DMS153 treated with DMSO at 0.1 percent for 48 hours (cell line): ENCODE measurements around the gene ABCA8.
"Not testable (repeated sequence)": the region's sequence is repeated elsewhere in the genome, so short reads cannot be mapped to it uniquely, and the experiment has no call there.

ENCODE experiments used
- DNase-seq: peaks from one replicate; lab custom pipeline; 2025; ENCODE audit not compliant: unreplicated experiment; lab: John Stamatoyannopoulos, UW

Gene ABCA8

GRCh38 chr17:68943812-68944182 is 11.4 kb downstream of the ABCA8 start:
- DNase-seq = not testable (repeated sequence)

- no peak for DNase-seq
Observed at GRCh38 chr17:68943123-68943811, 11.9 kb downstream of the ABCA8 start.

GRCh38 chr17:68942389-68942788 is 12.8 kb downstream of the ABCA8 start:
- no peak for DNase-seq

- no peak for DNase-seq
Observed at GRCh38 chr17:68941761-68942160, 13.4 kb downstream of the ABCA8 start.

- DNase-seq = no peak
Observed at GRCh38 chr17:68939195-68939594, 16.0 kb downstream of the ABCA8 start.

- DNase-seq = no peak
Observed at GRCh38 chr17:68937890-68938514, 17.2 kb downstream of the ABCA8 start.

DNA sequence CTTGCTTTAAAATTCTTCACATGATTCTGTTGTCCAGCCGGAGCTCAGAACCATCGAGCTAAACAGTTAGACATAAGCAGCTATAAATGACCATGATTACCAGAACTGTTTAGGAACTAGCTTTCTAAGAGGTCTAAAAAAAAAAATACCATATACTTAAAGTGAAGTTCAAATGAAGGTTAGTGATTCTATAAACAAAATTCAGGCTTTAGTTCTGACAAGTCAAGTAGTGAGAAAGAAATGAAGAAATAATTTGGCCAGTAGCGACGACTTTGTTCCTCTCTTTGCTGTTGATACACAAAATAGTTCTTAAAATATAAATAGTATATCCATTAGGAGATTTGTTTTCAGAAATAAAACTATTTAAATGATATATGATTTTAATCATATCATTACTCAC is 27.7 kb downstream of the ABCA8 start:
- no peak for DNase-seq

DNA sequence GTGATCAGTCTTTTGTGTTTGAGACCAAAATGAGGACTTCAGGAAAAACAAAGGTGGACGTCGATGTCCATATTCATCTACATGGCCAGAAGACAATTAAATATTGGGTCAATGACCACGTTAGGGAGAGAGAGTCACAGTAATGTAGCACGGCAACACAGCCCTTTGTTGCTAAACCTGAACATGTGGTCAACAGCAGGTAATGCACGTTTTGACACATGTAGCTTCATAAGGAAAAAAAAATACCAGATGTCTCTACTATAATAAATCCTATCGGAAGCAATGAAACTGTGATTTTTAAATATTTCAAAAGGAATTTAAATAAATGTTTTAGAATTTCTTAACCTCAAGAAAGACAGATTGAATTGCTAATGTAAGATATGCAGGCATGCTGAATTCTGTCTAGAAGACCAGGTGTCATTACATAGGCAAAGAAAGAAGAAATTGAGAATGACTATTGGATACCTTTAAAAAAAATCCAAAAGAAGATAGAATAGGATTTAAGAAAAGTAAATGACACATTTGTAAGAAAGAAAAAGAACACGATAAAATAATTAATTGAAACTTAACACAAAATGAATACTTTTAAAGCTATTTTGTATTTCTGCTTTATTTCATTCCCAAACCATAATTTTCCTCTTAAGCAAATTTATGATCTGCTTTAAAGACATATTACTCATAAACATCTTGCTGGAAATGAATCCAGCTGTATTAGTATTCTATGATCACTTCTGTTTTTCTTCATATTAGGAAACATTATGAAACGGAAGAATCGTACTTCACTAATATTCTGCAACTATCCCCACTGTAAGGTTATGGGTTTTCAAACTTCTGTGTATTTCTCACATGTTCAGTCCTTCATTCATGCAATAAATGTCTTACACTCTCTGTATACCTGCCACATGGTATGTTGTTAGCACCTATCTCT is 30.1 kb downstream of the ABCA8 start:
- no peak for DNase-seq

DNA sequence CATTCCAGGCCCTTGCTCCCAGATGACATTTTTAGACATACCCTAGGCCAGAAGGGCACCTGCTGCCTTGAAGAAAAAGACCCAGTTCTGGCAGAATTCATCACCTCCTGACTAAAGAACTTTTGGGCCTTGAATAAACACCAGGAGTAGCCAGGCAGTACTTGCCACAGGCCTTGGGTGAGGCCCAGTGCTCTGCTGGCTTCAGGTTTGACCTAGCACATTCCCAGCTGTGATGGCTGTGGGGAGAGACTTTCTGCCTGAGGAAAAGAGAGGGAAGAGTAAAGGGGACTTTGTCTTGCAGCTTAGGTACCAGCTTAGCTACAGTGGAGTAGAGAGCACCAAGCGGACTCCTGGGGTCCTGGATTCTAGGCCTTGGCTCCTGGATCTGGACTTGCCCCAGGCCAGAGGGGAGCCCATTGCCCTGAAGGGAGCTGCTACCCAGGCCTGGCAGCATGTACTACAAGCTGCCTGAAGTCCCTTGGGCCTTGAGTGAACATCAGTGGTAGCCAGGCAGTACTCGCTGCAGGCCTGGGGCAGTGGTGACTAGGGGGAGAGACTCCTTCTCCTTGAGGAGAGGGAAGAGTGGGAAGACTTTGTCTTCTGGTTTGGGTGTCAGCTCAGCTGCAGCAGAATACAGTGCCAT is 44.3 kb downstream of the ABCA8 start:
- DNase-seq = no peak

DNA sequence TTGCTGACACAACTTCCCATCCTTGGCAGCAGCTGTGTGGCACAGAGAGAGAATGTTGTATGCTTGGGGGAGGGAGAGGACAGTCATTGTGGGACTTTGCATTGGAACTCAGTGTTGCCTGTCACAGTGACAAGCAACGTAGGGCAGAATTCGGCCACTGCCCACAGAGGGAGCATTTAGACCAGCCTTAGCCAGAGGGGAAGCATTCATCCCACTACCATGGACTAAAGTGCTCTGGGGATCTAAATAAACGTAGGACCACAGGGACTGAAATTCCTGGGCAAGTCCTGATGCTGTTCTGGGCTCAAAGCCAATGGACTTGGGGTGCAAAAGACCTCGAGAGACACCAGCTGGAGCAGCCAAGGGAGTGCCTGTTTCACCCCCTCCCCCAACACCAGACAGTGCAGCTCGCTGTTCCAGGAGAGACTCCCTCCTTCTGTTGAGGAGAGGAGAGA is 44.9 kb downstream of the ABCA8 start:
- no peak for DNase-seq

DNA sequence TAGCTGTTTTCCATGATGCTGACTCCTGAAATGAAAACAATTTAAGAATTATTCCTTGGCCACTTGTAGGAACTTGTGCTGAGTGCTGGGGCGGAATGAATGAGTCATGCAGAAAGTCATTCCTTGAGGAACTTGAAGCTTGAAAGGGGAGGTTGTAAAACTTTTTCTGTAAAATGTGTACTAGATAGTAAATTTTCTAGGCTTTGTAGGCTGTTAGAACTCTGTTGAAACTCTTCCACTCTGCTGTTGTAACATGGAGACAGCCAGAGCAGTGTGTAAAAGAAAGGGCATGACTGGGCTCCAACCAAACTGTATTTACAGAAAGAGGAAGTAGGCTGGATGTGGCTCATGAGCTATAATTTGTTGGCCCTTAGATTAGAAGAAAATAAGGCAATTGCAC is 46.1 kb downstream of the ABCA8 start:
- DNase-seq = no peak

DNA sequence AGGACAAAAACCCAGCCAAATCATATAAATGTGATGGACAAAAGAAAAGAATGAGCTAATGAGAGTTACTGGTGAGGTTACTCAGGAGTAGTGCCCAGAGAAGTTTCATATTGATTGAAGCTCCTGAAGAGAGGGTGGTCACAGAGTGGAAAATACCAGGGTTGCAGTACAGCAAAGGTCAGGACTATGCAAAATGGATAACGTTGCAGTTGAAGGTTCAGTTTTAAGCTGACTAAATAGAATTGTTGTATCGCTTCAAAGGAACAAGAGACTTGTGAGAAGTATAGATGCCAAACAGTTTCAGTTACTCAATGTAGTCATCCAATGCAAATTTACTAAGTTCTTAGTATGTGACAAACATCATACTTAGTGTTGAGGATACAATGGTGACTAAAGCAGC is 47.1 kb downstream of the ABCA8 start:
- no peak for DNase-seq

DNA sequence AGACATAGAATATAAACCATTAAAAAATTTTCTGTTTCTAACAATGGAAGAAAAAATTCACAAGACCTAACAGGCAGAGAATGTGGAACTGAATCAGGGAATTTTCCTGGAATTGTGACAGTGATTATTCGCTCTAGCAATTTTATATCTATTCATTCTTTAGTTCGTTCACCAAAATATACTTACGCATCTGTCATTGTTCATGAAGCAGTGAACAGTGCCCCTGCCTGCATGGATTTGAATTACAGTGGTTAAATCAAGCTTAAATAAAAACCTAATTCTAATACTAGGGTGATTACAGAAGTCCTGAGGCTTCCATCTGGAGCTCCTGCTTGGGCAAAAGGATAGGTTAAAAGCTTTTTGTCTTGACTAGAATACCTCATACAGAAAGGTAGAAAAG is 48.6 kb downstream of the ABCA8 start:
- no peak for DNase-seq

DNA sequence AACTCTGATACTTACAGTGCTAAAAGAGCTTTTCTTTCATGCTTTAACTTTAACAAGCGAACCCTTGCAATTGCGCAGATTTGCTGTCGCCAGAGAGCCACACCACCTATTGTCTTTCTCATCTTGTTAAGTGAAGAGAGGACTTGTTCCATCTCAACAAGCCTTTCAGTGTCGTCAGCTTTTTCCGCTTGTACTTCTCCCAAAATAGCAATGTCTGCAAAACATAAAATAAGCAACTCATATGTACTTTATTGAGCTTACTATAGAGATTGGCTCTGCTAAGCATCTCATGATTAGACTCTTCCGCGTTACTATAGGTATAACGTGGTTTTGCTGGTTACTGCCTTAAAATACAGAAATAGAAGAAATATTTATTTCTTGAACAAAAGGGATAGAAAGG is 51.9 kb downstream of the ABCA8 start:
- DNase-seq = no peak

GRCh38 chr17:68897557-68897956 is 57.6 kb downstream of the ABCA8 start:
- no peak for DNase-seq

- no peak for DNase-seq
Observed at GRCh38 chr17:68892658-68893057, 62.5 kb downstream of the ABCA8 start.

DNA sequence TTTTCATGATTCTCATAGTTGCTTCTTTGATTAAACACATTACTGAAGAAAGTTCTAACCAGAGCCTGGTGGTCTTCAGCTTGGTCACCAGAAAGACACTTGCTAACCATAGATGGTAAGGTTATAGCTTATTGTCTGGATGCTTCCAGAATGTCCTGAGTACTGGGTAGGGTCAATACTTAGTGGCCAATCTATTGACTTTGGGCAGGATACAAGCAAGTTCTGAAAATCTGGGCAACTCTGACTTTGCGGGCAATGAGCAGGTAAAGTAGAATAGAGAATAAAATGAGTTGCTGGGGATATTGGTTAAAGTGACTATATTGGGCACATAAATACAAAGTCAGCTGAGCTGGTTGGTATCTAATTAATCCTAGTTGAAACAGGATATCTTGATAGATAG is 63.0 kb downstream of the ABCA8 start:
- no peak for DNase-seq

GRCh38 chr17:68886401-68886800 is 68.8 kb downstream of the ABCA8 start:
- no peak for DNase-seq

DNA sequence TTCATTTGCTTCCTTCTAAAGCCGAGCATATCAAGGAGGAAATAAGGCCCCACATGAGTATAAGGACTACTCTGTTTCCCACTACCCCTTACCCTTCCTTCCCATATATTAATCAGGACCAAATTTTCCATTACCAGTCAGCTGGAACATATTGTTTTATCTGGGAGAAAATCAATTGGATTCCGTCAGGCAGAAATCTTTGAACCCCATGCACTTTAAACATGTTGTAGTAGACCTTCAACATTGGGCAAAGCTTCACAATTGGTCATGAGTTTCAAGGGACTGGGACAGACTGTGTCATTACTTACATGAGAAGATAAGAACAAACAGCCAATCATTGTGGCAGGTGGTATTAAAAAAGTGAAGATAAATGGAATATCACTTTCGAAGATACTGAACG is 70.3 kb downstream of the ABCA8 start:
- no peak for DNase-seq

- DNase-seq = no peak
Observed at GRCh38 chr17:68878226-68878885, 76.8 kb downstream of the ABCA8 start.

- DNase-seq = no peak
Observed at GRCh38 chr17:68871447-68871846, 83.7 kb downstream of the ABCA8 start.
